UCSD-AML1 (cell line): ENCODE results near the gene ACAA1.

Experiments
- DNase-seq: peaks from one replicate; lab custom pipeline; 2025; ENCODE audit not compliant: unreplicated experiment; lab: John Stamatoyannopoulos, UW

The ACAA1 gene

GRCh38 chr3:38154033-38154494, 17.1 kb upstream of the ACAA1 start:
- DNase-seq, result no peak

DNA sequence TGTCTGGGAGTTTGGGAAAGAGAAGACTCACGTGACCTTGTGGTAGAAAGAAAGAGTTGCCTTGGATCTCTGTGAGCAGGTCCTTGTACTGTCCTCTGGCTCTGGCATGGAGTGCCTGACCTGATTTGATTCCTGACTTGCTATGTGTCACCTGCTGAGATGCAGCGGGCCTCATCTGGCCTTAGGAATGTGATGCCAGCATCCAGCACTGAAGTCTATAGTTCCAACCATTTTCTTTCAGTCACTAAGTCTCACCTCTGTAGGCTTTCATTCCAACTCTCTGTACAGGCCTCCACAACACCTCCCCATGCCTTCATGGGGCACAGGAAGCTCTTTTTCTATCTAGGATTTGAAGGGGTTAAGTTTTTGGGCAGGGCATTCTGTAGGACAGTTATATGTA, 16.3 kb upstream of the ACAA1 start:
- no peak for DNase-seq

GRCh38 chr3:38152609-38153008, 15.7 kb upstream of the ACAA1 start:
- DNase-seq, result no peak

DNA sequence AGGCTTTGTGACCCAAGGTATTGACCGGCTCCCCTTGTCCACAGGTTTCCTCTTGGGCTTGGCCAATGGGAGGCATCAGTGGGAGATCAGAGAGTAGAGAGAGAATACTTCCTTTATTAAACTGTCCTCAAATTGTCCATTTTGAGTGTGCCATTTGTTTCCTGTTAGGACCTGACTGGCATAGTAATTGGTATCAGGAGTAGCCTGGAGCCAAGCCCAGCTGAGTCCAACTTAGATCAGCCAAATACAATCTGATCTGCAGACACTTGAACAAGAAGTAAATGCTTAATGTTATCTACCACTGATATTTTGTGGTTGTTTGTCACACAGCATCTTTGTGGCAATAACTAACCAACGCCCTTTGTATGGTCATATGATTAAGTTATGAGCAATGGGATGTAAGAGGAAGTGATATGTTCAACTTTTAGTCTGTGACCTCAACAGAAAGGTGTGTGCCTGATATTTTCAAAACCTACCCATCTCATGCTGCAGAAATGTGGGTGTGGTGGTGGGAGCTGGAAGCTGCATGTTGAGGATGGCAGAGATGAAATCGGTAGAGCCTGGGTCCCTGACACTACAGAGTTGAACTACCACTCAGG, 14.8 kb upstream of the ACAA1 start:
- DNase-seq, result no peak

DNA sequence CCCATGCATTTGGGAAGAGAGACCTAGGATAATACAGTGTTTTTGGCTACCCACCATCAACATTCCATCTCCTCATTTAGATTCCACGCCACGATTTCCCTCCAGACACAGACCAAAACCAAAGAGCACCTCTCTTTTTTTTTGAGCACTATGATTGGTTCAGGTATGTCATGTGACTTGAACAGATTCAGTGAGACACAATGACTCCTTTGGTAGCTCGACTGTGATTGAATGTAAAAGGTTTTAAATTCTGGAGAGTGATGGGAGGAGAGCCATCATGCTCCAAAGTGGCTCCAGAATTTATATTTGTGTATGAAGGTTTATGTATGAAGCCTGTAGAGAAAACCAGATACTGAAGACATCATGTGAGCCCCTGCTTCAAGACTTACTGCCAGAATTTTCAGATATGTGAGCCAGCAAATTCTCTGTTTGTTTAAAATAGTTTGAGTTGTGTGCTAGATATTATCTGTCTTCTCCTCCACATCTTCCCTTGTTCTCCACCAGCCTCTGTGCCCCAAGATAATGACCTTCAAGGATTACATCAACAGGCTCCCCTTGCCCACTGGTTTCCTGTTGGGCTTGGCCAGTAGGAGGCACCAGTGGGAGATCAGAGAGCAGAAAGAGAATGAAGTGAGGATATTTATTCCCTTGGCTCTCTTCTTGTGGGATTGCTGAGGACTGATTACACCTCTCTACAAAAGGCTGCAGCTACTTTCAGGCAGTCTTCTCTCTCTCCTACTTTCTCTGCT, 14.0 kb upstream of the ACAA1 start:
- DNase-seq, result no peak

GRCh38 chr3:38149708-38150107, 12.8 kb upstream of the ACAA1 start:
- DNase-seq, result peak; percentile 39

DNA sequence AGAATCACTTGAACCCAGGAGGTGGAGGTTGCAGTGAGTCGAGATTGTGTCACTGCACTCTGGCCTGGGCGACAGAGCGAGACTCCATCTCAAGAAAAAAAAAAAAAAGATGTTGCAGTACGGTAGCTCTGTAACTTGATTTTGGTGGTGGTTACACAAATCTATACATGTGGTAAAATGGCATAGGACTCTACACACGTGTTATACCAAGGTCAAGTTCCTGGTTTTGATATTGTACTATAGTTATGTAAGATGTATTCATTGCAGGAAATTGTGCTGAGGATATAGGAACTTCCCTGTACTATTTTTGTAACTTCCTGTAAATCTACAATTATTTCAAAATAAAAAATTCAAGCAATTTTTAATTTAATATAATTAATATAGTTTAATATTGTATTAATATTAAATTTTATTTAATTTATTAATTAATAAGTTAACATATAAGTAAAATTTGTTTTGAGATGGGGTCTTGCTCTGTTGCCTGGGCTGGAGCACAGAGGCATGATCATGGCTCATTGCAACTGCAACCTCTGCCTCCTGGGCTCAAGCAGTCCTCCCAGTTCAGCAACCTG, 11.5 kb upstream of the ACAA1 start:
- no peak for DNase-seq

DNA sequence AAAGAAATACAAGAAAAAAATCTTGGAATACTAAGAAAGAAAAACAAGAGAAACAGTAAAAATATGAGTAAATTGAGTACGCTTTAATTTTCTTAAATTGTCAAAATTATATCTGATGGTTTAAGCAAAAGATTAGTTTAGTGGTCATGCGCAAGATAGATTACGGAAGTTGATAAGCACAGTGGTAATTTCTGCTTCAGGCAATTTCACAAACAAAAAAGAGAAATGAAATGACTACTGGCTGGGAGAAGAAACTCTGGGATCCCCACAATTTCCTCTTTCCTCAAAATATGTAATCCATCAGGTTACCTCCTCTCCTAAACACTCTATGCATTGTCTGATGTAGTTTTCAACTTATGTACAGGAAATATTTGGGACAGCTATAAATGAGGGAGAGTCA, 10.5 kb upstream of the ACAA1 start:
- DNase-seq, result no peak

GRCh38 chr3:38146504-38146903, 9.6 kb upstream of the ACAA1 start:
- DNase-seq, result no peak

GRCh38 chr3:38143511-38143910, 6.6 kb upstream of the ACAA1 start:
- DNase-seq, result no peak

DNA sequence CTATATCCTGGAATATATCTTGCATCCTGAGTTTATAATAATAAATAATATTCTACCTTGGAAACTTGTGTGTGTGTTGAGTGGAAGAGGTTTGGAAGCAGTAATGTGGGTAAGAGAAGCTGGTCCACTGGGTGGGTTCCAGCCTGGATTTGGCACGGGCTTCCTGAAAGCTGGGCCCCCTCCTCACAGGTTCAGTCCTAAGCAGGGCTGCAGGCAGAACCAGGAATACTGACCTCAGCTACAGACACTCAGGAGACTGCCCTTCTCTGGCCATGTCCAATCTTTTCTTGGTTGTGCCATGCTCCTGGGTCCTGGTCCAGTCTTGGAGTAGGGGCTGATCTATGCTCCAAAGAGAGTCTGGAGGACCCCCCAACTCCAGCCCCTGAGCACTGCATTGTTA, 6.0 kb upstream of the ACAA1 start:
- no peak for DNase-seq

DNA sequence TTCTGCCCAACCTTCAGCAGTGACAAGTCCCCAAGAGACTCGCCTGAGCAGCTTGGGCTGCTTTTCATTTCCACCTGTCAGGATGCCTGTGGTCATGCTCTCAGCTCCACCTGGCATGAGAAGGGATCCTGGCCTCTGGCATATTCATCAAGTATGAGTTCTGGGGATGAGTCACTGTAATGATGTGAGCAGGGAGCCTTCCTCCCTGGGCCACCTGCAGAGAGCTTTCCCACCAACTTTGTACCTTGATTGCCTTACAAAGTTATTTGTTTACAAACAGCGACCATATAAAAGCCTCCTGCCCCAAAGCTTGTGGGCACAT, 5.0 kb upstream of the ACAA1 start:
- DNase-seq, result no peak

DNA sequence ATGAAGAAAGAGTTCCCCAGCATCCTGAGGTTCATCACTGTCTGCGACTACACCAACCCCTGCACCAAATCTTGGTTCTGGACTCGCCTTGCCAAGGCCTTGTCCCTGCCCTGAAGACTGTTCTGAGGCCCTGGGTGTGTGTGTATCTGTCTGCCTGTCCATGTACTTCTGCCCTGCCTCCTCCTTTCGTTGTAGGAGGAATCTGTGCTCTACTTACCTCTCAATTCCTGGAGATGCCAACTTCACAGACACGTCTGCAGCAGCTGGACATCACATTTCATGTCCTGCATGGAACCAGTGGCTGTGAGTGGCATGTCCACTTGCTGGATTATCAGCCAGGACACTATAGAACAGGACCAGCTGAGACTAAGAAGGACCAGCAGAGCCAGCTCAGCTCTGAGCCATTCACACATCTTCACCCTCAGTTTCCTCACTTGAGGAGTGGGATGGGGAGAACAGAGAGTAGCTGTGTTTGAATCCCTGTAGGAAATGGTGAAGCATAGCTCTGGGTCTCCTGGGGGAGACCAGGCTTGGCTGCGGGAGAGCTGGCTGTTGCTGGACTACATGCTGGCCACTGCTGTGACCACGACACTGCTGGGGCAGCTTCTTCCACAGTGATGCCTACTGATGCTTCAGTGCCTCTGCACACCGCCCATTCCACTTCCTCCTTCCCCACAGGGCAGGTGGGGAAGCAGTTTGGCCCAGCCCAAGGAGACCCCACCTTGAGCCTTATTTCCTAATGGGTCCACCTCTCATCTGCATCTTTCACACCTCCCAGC, 4.4 kb upstream of the ACAA1 start:
- no peak for DNase-seq

DNA sequence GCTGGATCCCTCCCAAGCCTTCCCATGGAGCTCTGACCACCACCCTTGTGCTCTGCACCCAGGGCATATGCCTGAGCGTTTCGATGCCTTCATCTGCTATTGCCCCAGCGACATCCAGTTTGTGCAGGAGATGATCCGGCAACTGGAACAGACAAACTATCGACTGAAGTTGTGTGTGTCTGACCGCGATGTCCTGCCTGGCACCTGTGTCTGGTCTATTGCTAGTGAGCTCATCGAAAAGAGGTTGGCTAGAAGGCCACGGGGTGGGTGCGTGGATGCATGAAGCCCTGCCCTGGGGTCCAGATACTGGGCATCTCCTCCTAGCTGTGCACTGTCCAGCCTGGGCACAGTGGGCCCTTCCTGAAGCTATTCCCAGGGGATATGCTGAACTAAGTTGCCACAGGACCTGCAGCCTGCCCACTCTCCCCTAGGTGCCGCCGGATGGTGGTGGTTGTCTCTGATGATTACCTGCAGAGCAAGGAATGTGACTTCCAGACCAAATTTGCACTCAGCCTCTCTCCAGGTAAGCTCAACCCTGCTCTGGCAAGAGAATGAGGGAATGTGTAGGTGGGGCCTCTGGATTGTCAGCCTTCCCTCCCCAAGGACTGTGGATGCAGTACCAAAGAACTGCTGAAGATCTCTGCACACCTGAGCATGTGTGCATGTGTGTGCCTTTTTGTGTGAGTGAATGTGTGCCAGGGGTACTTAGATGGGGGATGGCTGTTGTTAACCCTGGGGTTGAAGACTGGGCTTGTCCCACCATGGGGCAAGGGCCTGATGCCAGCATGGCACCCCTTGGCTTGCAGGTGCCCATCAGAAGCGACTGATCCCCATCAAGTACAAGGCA, 3.6 kb upstream of the ACAA1 start:
- DNase-seq, result no peak

GRCh38 chr3:38139652-38140051, 2.7 kb upstream of the ACAA1 start:
- DNase-seq, result no peak

DNA sequence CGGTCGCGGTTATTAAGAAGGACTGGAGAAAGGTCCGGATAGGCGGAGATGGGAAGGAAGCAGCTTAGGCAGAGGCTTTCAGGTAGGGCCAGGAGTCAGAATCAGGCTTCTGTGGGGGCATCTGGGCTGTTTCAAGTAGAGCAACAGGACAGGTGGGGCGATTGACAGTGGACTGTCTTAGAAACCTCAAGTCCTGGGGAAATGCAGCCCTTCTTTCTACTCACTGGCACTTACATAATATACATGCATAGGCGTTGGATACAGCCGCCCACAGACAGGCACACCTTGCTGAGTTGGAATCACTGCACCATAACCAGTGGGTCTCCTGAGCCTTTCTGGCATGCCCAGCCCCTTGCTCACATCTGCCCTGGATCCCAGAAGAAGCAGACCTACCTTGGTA, 2.3 kb upstream of the ACAA1 start:
- DNase-seq, result no peak

DNA sequence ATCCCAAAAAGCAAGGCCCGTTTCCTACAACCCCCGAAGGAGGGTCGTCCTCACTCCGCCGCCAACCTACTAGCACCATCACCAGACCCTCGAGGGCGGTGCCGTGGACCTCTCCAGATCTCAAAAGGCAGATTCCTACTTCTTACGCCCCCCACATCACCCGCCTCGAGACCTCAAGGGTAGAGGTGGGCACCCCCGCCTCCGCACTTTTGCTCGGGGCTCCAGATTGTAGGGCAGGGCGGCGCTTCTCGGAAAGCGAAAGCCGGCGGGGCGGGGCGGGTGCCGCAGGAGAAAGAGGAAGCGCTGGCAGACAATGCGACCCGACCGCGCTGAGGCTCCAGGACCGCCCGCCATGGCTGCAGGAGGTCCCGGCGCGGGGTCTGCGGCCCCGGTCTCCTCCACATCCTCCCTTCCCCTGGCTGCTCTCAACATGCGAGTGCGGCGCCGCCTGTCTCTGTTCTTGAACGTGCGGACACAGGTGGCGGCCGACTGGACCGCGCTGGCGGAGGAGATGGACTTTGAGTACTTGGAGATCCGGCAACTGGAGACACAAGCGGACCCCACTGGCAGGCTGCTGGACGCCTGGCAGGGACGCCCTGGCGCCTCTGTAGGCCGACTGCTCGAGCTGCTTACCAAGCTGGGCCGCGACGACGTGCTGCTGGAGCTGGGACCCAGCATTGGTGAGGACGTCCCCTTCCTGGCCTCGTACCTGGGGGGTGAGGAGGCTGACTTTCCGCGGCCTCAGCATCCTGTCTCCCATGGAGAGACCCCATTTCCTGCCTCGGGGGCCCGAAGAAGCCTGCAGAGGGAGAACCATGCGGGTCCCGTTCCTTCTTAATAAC, 1.6 kb upstream of the ACAA1 start, which contains the start of gene MYD88:
Gene MYD88 (plus strand): TSS at position 313 of the 842 bp plus-strand sequence. CDS start 40 bp downstream, at position 353.
- DNase-seq, result peak; percentile 84

GRCh38 chr3:38137615-38138348, 855 bp upstream of the ACAA1 start:
- no peak for DNase-seq

DNA sequence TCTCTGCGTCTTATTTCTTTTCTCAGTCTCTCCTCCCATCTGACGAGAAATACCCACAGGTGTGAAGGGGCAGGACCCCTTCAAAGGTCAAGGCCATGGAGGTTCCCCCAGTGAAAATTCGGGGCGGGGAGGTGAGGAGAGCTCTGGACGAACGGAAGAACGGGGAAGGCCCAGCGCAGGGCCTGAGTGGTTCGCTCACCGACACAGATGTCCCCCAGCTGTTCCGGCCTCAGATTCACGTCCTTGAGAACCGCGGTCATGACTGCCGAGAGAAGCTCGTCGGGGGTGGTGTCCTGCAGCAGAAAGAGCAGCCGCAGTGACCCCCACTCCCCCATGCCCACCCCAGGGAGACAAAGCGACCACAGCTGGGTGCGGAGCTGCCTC, 542 bp downstream of the ACAA1 start:
- DNase-seq, result no peak
